Measurements from ENCODE around the gene C19orf73.
"Not testable (repeated sequence)": the region's sequence is repeated elsewhere in the genome, so short reads cannot be mapped to it uniquely, and the experiment has no call there.

C19orf73 gene

GRCh38 chr19:49148784-49149651 lies 30.1 kb upstream of the C19orf73 start:
- peak; percentile 36 for DNase-seq

- DNase-seq, result no peak
These were observed 29.2 kb upstream of the C19orf73 start for GRCh38 chr19:49148044-49148682.

- not testable (repeated sequence) for DNase-seq
These were observed 27.4 kb upstream of the C19orf73 start for GRCh38 chr19:49146408-49146770.

GRCh38 chr19:49145573-49146407 lies 26.8 kb upstream of the C19orf73 start:
- DNase-seq, result peak; percentile 3

GRCh38 chr19:49142866-49143335 lies 24.0 kb upstream of the C19orf73 start:
- DNase-seq, result no peak

GRCh38 chr19:49141352-49141751 lies 22.4 kb upstream of the C19orf73 start:
- no peak for DNase-seq

- DNase-seq, result no peak
These were observed 22.0 kb upstream of the C19orf73 start for GRCh38 chr19:49140951-49141350.

- DNase-seq, result no peak
These were observed 17.8 kb upstream of the C19orf73 start for GRCh38 chr19:49136771-49137171.

GRCh38 chr19:49135686-49136085 lies 16.7 kb upstream of the C19orf73 start:
- DNase-seq, result no peak

GRCh38 chr19:49133621-49134454 lies 14.9 kb upstream of the C19orf73 start:
- no peak for DNase-seq

GRCh38 chr19:49132974-49133609 lies 14.1 kb upstream of the C19orf73 start:
- no peak for DNase-seq

GRCh38 chr19:49130325-49130724 lies 11.4 kb upstream of the C19orf73 start:
- no peak for DNase-seq

GRCh38 chr19:49129238-49129583 lies 10.3 kb upstream of the C19orf73 start:
- no peak for DNase-seq

- no peak for DNase-seq
These were observed 9.7 kb upstream of the C19orf73 start for GRCh38 chr19:49128545-49129237.

- peak; percentile 72 for DNase-seq
These were observed 9.0 kb upstream of the C19orf73 start for GRCh38 chr19:49127674-49128544.

GRCh38 chr19:49127225-49127624 lies 8.3 kb upstream of the C19orf73 start:
- DNase-seq, result not testable (repeated sequence)

- DNase-seq, result no peak
These were observed 7.6 kb upstream of the C19orf73 start for GRCh38 chr19:49126575-49126974.

GRCh38 chr19:49125025-49125731 lies 6.2 kb upstream of the C19orf73 start:
- DNase-seq, result no peak

GRCh38 chr19:49123285-49123684 lies 4.3 kb upstream of the C19orf73 start:
- not testable (repeated sequence) for DNase-seq

GRCh38 chr19:49121841-49122240 lies 2.9 kb upstream of the C19orf73 start:
- not testable (repeated sequence) for DNase-seq

All from KG1 (cell line).